Measurements from ENCODE around the gene ANKRD6. TPM values are rescaled to one million over a fixed set of nuclear protein-coding genes. Genes with fewer than 3 reads are reported as not detected.

ANKRD6 gene
- total and polyA plus RNA-seq, 3 donors from 2014 or later: 20.9 to 52.8 (median 29.8) TPM

- no peak for DNase-seq
- no peak overlapping the region for H3K4me3 ChIP-seq
- no peaks in the 10 kb centered on the region for H3K27me3 ChIP-seq
- peaks cover 3% of the 10 kb centered on the region for H3K4me1 ChIP-seq
- H3K36me3 ChIP-seq (ENCODE audit: low read depth, missing control alignments): no peaks in the 10 kb centered on the region
- no peak for TF ChIP-seq POLR2A (IDR thresholded peaks at IDR 0.05)
- intact Hi-C loops (cut with DNase I; ENCODE audit: low total_unique reads): no loop called here
- H3K9me3 ChIP-seq: no peaks in the 10 kb centered on the region
- no peak overlapping the region for H3K27ac ChIP-seq
- WGBS, 2 donors: 92 to 97% methylated on average over 1 of the region's 1 CpG
These were observed 77.4 kb downstream of the ANKRD6 start for GRCh38 chr6:89510393-89510792.

GRCh38 chr6:89518352-89519055 lies 85.6 kb downstream of the ANKRD6 start:
- Histone ChIP-seq H3K4me3 (no peak overlapping the region), H3K9me3 (no peaks in the 10 kb centered on the region), H3K27ac (no peak overlapping the region), H3K27me3 (no peaks in the 10 kb centered on the region), H3K4me1 (no peaks in the 10 kb centered on the region), H3K36me3 (ENCODE audit: low read depth, missing control alignments) (no peaks in the 10 kb centered on the region)
- DNase-seq: no peak
- TF ChIP-seq CTCF (IDR thresholded peaks at IDR 0.05): no peak
- TF ChIP-seq POLR2A (IDR thresholded peaks at IDR 0.05): no peak
- intact Hi-C loops (cut with DNase I; ENCODE audit: low total_unique reads): no loop called here
- 79 to 97% methylated on average over 4 of the region's 4 CpGs for WGBS, 2 donors

- Histone ChIP-seq H3K27me3 (no peaks in the 10 kb centered on the region), H3K4me3 (no peak overlapping the region), H3K36me3 (ENCODE audit: low read depth, missing control alignments) (no peaks in the 10 kb centered on the region), H3K4me1 (no peaks in the 10 kb centered on the region), H3K27ac (no peak overlapping the region), H3K9me3 (no peaks in the 10 kb centered on the region)
- intact Hi-C loops (cut with DNase I; ENCODE audit: low total_unique reads): no loop called here
- TF ChIP-seq POLR2A (IDR thresholded peaks at IDR 0.05): no peak
- TF ChIP-seq CTCF (IDR thresholded peaks at IDR 0.05): no peak
- DNase-seq: no peak
These were observed 87.8 kb downstream of the ANKRD6 start for GRCh38 chr6:89520736-89521135.

- no peak overlapping the region for H3K4me3 ChIP-seq
- H3K36me3 ChIP-seq (ENCODE audit: low read depth, missing control alignments): no peaks in the 10 kb centered on the region
- H3K27me3 ChIP-seq: no peaks in the 10 kb centered on the region
- no peak for DNase-seq
- H3K4me1 ChIP-seq: no peaks in the 10 kb centered on the region
- WGBS, 2 donors: 89 to 100% methylated on average over 2 of the region's 2 CpGs
- no peak overlapping the region for H3K27ac ChIP-seq
- H3K9me3 ChIP-seq: no peaks in the 10 kb centered on the region
- intact Hi-C loops (cut with DNase I; ENCODE audit: low total_unique reads): no loop called here
- TF ChIP-seq POLR2A (IDR thresholded peaks at IDR 0.05) (no peak), CTCF (IDR thresholded peaks at IDR 0.05) (no peak)
These were observed 89.8 kb downstream of the ANKRD6 start for GRCh38 chr6:89522778-89523177.

- Histone ChIP-seq H3K27ac (no peak overlapping the region), H3K27me3 (no peaks in the 10 kb centered on the region), H3K4me3 (no peak overlapping the region), H3K9me3 (no peaks in the 10 kb centered on the region), H3K4me1 (no peaks in the 10 kb centered on the region), H3K36me3 (ENCODE audit: low read depth, missing control alignments) (no peaks in the 10 kb centered on the region)
- intact Hi-C loops (cut with DNase I; ENCODE audit: low total_unique reads): no loop called here
- TF ChIP-seq CTCF (IDR thresholded peaks at IDR 0.05) (no peak), POLR2A (IDR thresholded peaks at IDR 0.05) (no peak)
- DNase-seq: no peak
- 76 to 92% methylated on average over 4 of the region's 4 CpGs for WGBS, 2 donors
These were observed 93.0 kb downstream of the ANKRD6 start for GRCh38 chr6:89525786-89526562.
